Heart left ventricle (tissue), 16 donors: ENCODE results near the gene LRRTM2. TPM values are rescaled to one million over a fixed set of nuclear protein-coding genes. Genes with fewer than 3 reads are reported as not detected.

Experiments used
- ATAC-seq, 4 donors: fragments of 200-7000 bp; cut with Tn5 transposase; one replicate each; pipeline ENCODE4 v1.9.1; 2020 to 2022; ENCODE audit warnings: moderate library complexity in 4 of 4, mild to moderate bottlenecking in 3 of 4, moderate number of reproducible peaks in 1 of 4
- DNase-seq, 5 donors: peaks; one replicate each; pipeline ENCODE4 v3.0.0-alpha.2; 2020
- H3K27ac ChIP-seq, 12 donors: fragments of 200-600 bp; sonication (generic) in 4 of 12; one replicate each; pipeline versions ENCODE4 v1.5.0 to v1.8.0; 2016 to 2022; ENCODE audit warnings: mild to moderate bottlenecking in 2 of 12
- H3K27me3 ChIP-seq, 9 donors: fragments of 200-600 bp; sonication (generic) in 2 of 9; one replicate each; pipeline versions ENCODE4 v1.5.1 to v1.8.0; 2016 to 2022; ENCODE audit warnings: mild to moderate bottlenecking in 3 of 9
- H3K36me3 ChIP-seq, 9 donors: fragments of 200-600 bp; sonication (generic) in 2 of 9; one replicate each; pipeline versions ENCODE4 v1.5.0 to v1.8.0; 2018 to 2022; ENCODE audit warnings: mild to moderate bottlenecking in 2 of 9
- H3K4me1 ChIP-seq, 12 donors: fragments of 200-600 bp; sonication (generic) in 4 of 12; one replicate each; pipeline versions ENCODE4 v1.5.0 to v1.8.0; 2016 to 2022; ENCODE audit warnings: mild to moderate bottlenecking in 3 of 12
- H3K4me3 ChIP-seq, 12 donors: fragments of 200-600 bp; sonication (generic) in 4 of 12; one replicate each; pipeline versions ENCODE4 v1.5.0 to v1.8.0; 2017 to 2022; ENCODE audit warnings: mild to moderate bottlenecking in 9 of 12, moderate library complexity in 4 of 12
- H3K9me3 ChIP-seq, 12 donors: fragments of 200-600 bp; sonication (generic) in 4 of 12; one replicate each; pipeline versions ENCODE4 v1.5.0 to v1.8.0; 2016 to 2022; ENCODE audit warnings: mild to moderate bottlenecking in 1 of 12
- CTCF ChIP-seq, 12 donors: fragments of 200-600 bp; sonication (generic) in 4 of 12; IDR thresholded peaks; one replicate each; pipeline versions ENCODE4 v1.5.0 to v1.8.0; 2018 to 2022; ENCODE audit warnings: antibody characterized with exemption in 12 of 12, mild to moderate bottlenecking in 5 of 12
- POLR2A ChIP-seq, 2 donors: fragments of 450-650 bp; IDR thresholded peaks; one replicate each; pipeline ENCODE4 v1.6.1; 2017; ENCODE audit warnings: antibody characterized with exemption in 2 of 2, mild to moderate bottlenecking in 2 of 2, moderate library complexity in 2 of 2
- WGBS, 4 donors: extraction: QIAGEN DNeasy Blood & Tissue Kit in 2 of 4; methylation state at CpG; one replicate each; pipeline versions ENCODE4 v1.1.5 to v1.1.7; 2013 to 2018; 5-methylcytosine and 5-hydroxymethylcytosine counted together
- intact Hi-C, 10 donors: fragments of 100-400 bp; cut with DNase I; formaldehyde crosslinking; loops; one replicate each; pipeline versions ENCODE4 v1.11.1 to v1.14.2; 2022
- polyA plus RNA-seq, 2 donors: library from polyadenylated mRNA; stranded (reverse); fragments of 200-250 nt; gene quantifications; one replicate each; pipeline ENCODE4 v1.2.3, GENCODE V29; 2013
- total RNA-seq, 9 donors: library from RNA; depleted of rRNA in 2 of 9; stranded (reverse); fragments of >200 nt in 2 of 9; fragmentation: NEBNext Ultra II Directional in 3 of 9; extraction: Animal tissue kit (Norgen Biotek cat#: 25700) in 3 of 9; gene quantifications; one replicate each; pipeline versions ENCODE4 v1.1.0 to v1.2.4, GENCODE V29; 2016 to 2023
- donor health status: ischemic (EF 13 %, LVEDD 7.1; RV severe dilation, severe dysfunction).
- donor health status: healthy with polysubstance abuse.
- donor health status: DM: no; HTN: yes; CAD: no.
- donor health status: DM: no; HTN: no; CAD: no.
- donor health status: ischemic (EF 25% LVEDD 6.9; RV normal size, moderate dysfunction).
- donor health status: ischemic (EF 25% LVEDD 5.7; RV mildly dilated, moderate dysfunction).
- donor health status: healthy.
- donor health status: DM: yes; HTN: yes; CAD: no.
- donor health status: ischemic (EF 35%, LVEDD 5.7; RV mildly dilated, moderate dysfunction).
- donor health status: nonischemic (EF 11% LVEDD 7.7; RV severe dilation, severe dysfunction).
- donor health status: DM: yes; HTN: yes; CAD: no.
- donor health status: PGD.
- donor health status: ischemic (EF 29% LVEDD 5.4; RV normal size, mild dysfunction).
- donor health status: nonischemic (EF 23%, LVEDD 6.1; RV moderate dilation, normal function).

Gene LRRTM2
- total and polyA plus RNA-seq, 11 donors: 0.06 to 0.23 (median 0.16) TPM; not detected in 7

- Histone ChIP-seq H3K4me3 (no peak overlapping the region), H3K27ac (no peak overlapping the region), H3K9me3 (no peaks in the 10 kb centered on the region), H3K36me3 (peaks cover 0 to 65% (median 41%) of the 10 kb centered on the region in 9 donors), H3K27me3 (no peaks in the 10 kb centered on the region), H3K4me1 (peaks cover 0 to 27% (median 5%) of the 10 kb centered on the region in 12 donors)
- no peak for TF ChIP-seq POLR2A (IDR thresholded peaks at IDR 0.05)
- TF ChIP-seq CTCF (IDR thresholded peaks at IDR 0.05): no peak
- DNase-seq (no peak), ATAC-seq (peak in 1 of 4 donors; percentile 37)
- intact Hi-C loops: loop anchor here in 1 of 10 donors (5.0 kb wide), 1 partner anchor 91 kb away; no protein-coding TSS in a partner anchor
- 53 to 62% (median 57%) methylated on average over 4 of the region's 4 CpGs for WGBS, 4 donors
These were observed 43.6 kb upstream of the LRRTM2 start for GRCh38 chr5:138918686-138919085.

- peak overlapping the region in 11 of 12 donors; percentile 28 to 73 (median 62) for H3K27ac ChIP-seq
- H3K4me3 ChIP-seq: no peak overlapping the region
- no peak for TF ChIP-seq POLR2A (IDR thresholded peaks at IDR 0.05)
- DNase-seq (no peak), ATAC-seq (peak; percentile 73 to 80 (median 79))
- H3K9me3 ChIP-seq: no peaks in the 10 kb centered on the region
- peaks cover 0 to 55% (median 24%) of the 10 kb centered on the region in 9 donors for H3K36me3 ChIP-seq
- no peaks in the 10 kb centered on the region for H3K27me3 ChIP-seq
- intact Hi-C loops: no loop called here
- 55 to 73% (median 64%) methylated on average over 3 of the region's 3 CpGs for WGBS, 4 donors
- peaks cover 0 to 35% (median 14%) of the 10 kb centered on the region in 12 donors for H3K4me1 ChIP-seq
These were observed 39.2 kb upstream of the LRRTM2 start for GRCh38 chr5:138914338-138914737.

GRCh38 chr5:138913773-138914172 lies 38.6 kb upstream of the LRRTM2 start:
- peaks cover 0 to 57% (median 21%) of the 10 kb centered on the region in 9 donors for H3K36me3 ChIP-seq
- intact Hi-C loops: no loop called here
- H3K27ac ChIP-seq: peak overlapping the region in 11 of 12 donors; percentile 28 to 73 (median 62)
- H3K27me3 ChIP-seq: no peaks in the 10 kb centered on the region
- DNase-seq (no peak), ATAC-seq (peak in 1 of 4 donors; percentile 44)
- peaks cover 0 to 33% (median 14%) of the 10 kb centered on the region in 12 donors for H3K4me1 ChIP-seq
- no peaks in the 10 kb centered on the region for H3K9me3 ChIP-seq
- no peak overlapping the region for H3K4me3 ChIP-seq
- TF ChIP-seq POLR2A (IDR thresholded peaks at IDR 0.05) (no peak), CTCF (IDR thresholded peaks at IDR 0.05) (no peak)
- WGBS, 4 donors: 66 to 80% (median 72%) methylated on average over 3 of the region's 3 CpGs

- intact Hi-C loops: no loop called here
- peak overlapping the region in 1 of 12 donors; percentile 24 for H3K27ac ChIP-seq
These were observed 37.0 kb upstream of the LRRTM2 start for GRCh38 chr5:138912093-138912492.

More at GRCh38 chr5:138912093-138912492, 37.0 kb upstream of the LRRTM2 start:
- TF ChIP-seq POLR2A (IDR thresholded peaks at IDR 0.05) (no peak), CTCF (IDR thresholded peaks at IDR 0.05) (no peak)
- no peak overlapping the region for H3K4me3 ChIP-seq
- no peaks in the 10 kb centered on the region for H3K27me3 ChIP-seq
- peaks cover 0 to 43% (median 14%) of the 10 kb centered on the region in 12 donors for H3K4me1 ChIP-seq
- H3K9me3 ChIP-seq: no peaks in the 10 kb centered on the region
- no peak for DNase-seq
- H3K36me3 ChIP-seq: peaks cover 0 to 52% (median 24%) of the 10 kb centered on the region in 9 donors
- ATAC-seq: peak in 2 of 4 donors; percentile 13 to 27
- 60 to 71% (median 67%) methylated on average over 4 of the region's 4 CpGs for WGBS, 4 donors
